Keratinocyte (primary cell): ENCODE measurements around the gene LATS2.

Experiments used
- CTCF ChIP-seq, 3 experiments: IDR thresholded peaks in 1 of 3; conservative IDR thresholded peaks in 1 of 3; optimal IDR thresholded peaks in 1 of 3; 2 replicates in 2 of 3; 3 replicates in 1 of 3; pipeline versions ENCODE3 to v1.5.1; 2011; ENCODE audit warnings: low read length in 3 of 3, mild to moderate bottlenecking in 3 of 3, moderate library complexity in 2 of 3, control low read depth in 1 of 3, inconsistent platforms in 1 of 3; ENCODE audit not compliant: insufficient read depth in 2 of 3; ENCODE audit errors: extremely low read depth in 1 of 3
- EZH2 ChIP-seq: IDR thresholded peaks from one replicate; pipeline ENCODE4 v1.6.1; 2012; ENCODE audit warnings: inconsistent platforms, mild to moderate bottlenecking, low read length, moderate library complexity

DNA sequence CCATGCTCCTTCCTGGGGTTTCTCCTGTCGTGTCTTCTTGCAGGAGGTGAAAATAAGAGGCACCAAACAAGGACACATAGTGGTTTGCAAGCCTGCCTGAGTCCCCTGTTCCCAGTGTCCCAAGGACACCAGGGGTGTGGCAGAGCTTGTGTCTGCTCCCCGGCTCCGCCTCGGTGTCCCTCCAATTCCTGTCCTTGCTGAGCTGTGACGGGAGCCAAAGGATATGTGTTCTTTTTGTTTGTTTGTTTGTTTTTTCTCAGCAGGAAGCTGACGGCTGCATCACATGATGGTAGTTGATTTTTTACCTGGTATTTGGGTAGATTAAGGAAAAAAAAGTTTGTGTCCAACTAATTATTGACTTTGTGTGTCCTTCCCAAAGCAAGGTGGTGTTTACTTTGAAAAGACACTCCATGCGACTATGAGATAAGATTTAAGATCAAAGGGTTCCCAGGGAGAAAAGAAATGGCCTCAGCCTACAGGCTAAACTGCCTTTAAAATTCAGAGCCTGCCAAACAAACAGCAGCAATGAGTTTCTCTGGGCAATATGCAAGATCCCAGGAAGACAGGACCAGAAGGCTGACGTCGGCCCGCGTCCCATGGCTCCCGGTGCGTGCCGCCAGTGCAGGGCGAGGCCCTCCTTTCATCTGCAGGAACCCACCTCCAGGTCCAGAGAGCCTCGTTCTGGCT, 108.0 kb downstream of the LATS2 start:
- no peak for TF ChIP-seq CTCF (optimal IDR thresholded peaks at IDR 0.05 in 1 of 3, IDR thresholded peaks at IDR 0.05 in 1 of 3, conservative IDR thresholded peaks at IDR 0.05 in 1 of 3; ENCODE audit: extremely low read depth in 1 of 3, insufficient read depth in 2 of 3, low read length in 3 of 3)
- no peak for TF ChIP-seq EZH2
